HG03520 (cell line): ENCODE measurements around the gene CCDC63.
"Not testable (repeated sequence)": the region's sequence is repeated elsewhere in the genome, so short reads cannot be mapped to it uniquely, and the experiment has no call there.

Experiments
- ATAC-seq: cut with Tn5 transposase; IDR thresholded peaks from one replicate; pipeline ENCODE4 v1.9.1; 2021; ENCODE audit warnings: mild to moderate bottlenecking, moderate library complexity; ENCODE audit not compliant: unreplicated experiment

The CCDC63 gene

DNA sequence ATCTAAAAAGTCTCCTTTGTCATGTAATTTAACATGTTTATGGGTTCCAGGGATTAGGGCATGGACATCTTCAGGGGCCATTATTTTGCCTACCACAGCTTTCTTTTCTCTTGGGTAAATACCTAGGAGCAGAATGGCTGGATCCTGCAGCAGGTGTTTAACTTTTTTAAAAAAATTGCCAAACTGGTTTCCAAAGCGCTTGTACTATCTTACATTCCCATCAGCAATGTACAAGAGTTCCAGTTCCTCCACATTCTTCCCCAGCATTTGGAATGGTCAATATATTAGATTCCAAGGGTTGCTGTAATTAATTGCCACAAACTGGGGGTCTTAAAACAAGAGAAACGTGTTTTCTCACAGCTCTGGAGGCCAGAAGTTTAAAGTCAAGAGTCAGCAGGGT is 101.3 kb downstream of the CCDC63 start:
- ATAC-seq = no peak

DNA sequence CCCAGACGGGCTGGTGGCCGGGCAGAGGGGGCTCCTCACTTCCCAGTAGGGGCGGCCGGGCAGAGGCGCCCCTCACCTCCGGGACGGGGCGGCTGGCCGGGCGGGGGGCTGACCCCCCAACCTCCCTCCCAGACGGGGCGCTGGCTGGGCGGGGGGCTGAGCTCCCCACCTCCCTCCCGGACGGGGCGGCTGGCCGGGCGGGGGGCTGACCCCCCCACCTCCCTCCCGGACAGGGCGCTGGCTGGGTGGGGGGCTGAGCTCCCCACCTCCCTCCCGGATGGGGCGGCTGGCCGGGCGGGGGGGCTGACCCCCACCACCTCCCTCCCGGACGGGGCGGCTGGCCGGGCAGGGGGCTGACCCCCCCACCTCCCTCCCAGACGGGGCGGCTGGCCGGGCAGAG is 103.7 kb downstream of the CCDC63 start:
- not testable (repeated sequence) for ATAC-seq

DNA sequence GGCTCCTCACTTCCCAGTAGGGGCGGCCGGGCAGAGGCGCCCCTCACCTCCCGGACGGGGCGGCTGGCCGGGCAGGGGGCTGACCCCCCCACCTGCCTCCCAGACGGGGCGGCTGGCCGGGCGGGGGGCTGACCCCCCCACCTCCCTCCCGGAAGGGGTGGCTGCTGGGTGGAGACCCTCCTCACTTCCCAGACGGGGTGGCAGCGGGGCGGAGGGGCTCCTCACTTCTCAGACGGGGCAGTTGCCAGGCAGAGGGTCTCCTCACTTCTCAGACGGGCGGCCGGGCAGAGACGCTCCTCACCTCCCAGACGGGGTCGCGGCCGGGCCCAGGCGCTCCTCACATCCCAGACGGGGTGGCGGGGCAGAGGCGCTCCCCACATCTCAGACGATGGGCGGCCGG is 104.1 kb downstream of the CCDC63 start:
- ATAC-seq = not testable (repeated sequence)
